Subcutaneous abdominal adipose tissue (tissue), 5 donors: ENCODE results near the gene CUX1.

Source experiments
- H3K27ac ChIP-seq: one replicate; pipeline ENCODE4 v1.7.0; 2013; ENCODE audit warnings: low read depth, mild to moderate bottlenecking, inconsistent platforms, low read length, moderate library complexity
- H3K27me3 ChIP-seq, 5 donors: one replicate each; pipeline ENCODE4 v1.7.0; 2013; ENCODE audit warnings: low read length in 5 of 5, inconsistent platforms in 1 of 5; ENCODE audit not compliant: control insufficient read depth in 5 of 5, insufficient read depth in 4 of 5
- H3K36me3 ChIP-seq, 5 donors: one replicate each; pipeline ENCODE4 v1.7.0; 2013; ENCODE audit warnings: low read length in 5 of 5; ENCODE audit not compliant: control insufficient read depth in 5 of 5, insufficient read depth in 5 of 5
- H3K4me1 ChIP-seq, 5 donors: one replicate each; pipeline ENCODE4 v1.7.0; 2013; ENCODE audit warnings: low read length in 5 of 5, mild to moderate bottlenecking in 3 of 5, moderate library complexity in 1 of 5; ENCODE audit not compliant: control insufficient read depth in 5 of 5, insufficient read depth in 5 of 5
- H3K4me3 ChIP-seq, 5 donors: one replicate each; pipeline ENCODE4 v1.7.0; 2013; ENCODE audit warnings: low read length in 5 of 5, low read depth in 1 of 5
- H3K9ac ChIP-seq, 5 donors: one replicate each; pipeline ENCODE4 v1.7.0; 2013; ENCODE audit warnings: low read length in 5 of 5, mild to moderate bottlenecking in 4 of 5, moderate library complexity in 3 of 5
- H3K9me3 ChIP-seq, 5 donors: one replicate each; pipeline ENCODE4 v1.7.0; 2013; ENCODE audit warnings: low read length in 5 of 5; ENCODE audit not compliant: control insufficient read depth in 5 of 5
- donor health status: healthy.
- donor health status: healthy.
- donor health status: healthy.
- donor health status: healthy.
- donor health status: healthy.

Gene CUX1

DNA sequence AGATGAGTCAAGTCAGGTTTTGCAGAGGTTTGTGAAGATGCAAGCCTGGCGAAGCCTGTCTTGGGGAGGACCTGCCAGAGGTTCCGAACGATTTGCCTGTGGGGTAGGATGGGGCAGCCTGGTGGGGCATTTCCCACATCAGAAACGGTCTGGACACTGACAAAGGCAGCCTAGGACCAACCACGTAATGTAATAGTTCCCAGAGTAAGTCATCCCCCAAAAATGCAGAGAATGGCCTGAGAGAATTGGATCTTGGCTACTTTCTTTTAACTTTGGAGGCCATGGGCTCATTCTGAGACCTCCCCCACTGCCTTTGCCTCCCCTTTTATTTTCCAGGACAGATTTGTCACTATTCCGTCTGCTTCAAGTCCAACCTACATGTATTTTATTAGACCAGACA, 300.3 kb downstream of the CUX1 start:
- Histone ChIP-seq H3K27ac (no peak overlapping the region), H3K9ac (no peak overlapping the region), H3K9me3 (no peaks in the 10 kb centered on the region), H3K4me1 (peaks cover 0 to 4% (median 0%) of the 10 kb centered on the region in 5 donors), H3K27me3 (no peaks in the 10 kb centered on the region), H3K4me3 (no peak overlapping the region), H3K36me3 (peaks cover 4 to 43% (median 22%) of the 10 kb centered on the region in 5 donors)

GRCh38 chr7:102119213-102119651, 301.8 kb downstream of the CUX1 start:
- Histone ChIP-seq H3K27ac (no peak overlapping the region), H3K4me1 (peaks cover 0 to 4% (median 0%) of the 10 kb centered on the region in 5 donors), H3K36me3 (peaks cover 4 to 38% (median 19%) of the 10 kb centered on the region in 5 donors), H3K9ac (no peak overlapping the region), H3K4me3 (no peak overlapping the region), H3K9me3 (no peaks in the 10 kb centered on the region), H3K27me3 (no peaks in the 10 kb centered on the region)

GRCh38 chr7:102119925-102120324, 302.5 kb downstream of the CUX1 start:
- Histone ChIP-seq H3K27ac (no peak overlapping the region), H3K4me3 (no peak overlapping the region), H3K9me3 (no peaks in the 10 kb centered on the region), H3K27me3 (no peaks in the 10 kb centered on the region), H3K9ac (no peak overlapping the region), H3K4me1 (peaks cover 0 to 4% (median 0%) of the 10 kb centered on the region in 5 donors), H3K36me3 (peaks cover 7 to 34% (median 19%) of the 10 kb centered on the region in 5 donors)

GRCh38 chr7:102120666-102121195, 303.3 kb downstream of the CUX1 start:
- H3K4me3 ChIP-seq = no peak overlapping the region
- no peak overlapping the region for H3K27ac ChIP-seq
- H3K9me3 ChIP-seq = no peaks in the 10 kb centered on the region
- no peaks in the 10 kb centered on the region for H3K27me3 ChIP-seq
- peaks cover 0 to 4% (median 0%) of the 10 kb centered on the region in 5 donors for H3K4me1 ChIP-seq
- H3K36me3 ChIP-seq = peaks cover 3 to 29% (median 11%) of the 10 kb centered on the region in 5 donors
- no peak overlapping the region for H3K9ac ChIP-seq

DNA sequence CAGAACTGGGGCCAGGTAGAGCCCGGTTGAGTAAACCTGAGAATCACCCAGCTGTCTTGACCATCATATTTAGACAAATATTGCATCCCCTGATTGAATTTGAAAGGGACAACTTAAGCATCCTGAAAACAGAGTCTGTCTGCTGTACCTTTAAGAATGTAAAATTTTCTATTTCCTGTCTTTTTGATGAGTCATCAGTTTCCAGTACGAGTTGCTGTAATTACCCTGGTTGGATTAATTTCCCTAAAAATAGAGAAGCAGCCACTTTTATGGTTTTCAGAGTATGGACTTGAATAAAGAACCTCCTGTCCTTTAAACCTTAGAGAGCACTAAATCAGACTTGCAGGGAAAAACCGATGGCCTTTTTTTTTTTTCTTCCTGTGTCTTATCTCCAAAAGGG, 304.6 kb downstream of the CUX1 start:
- Histone ChIP-seq H3K9ac (no peak overlapping the region), H3K27ac (no peak overlapping the region)

GRCh38 chr7:102125127-102125596, 307.7 kb downstream of the CUX1 start:
- no peak overlapping the region for H3K4me3 ChIP-seq

More for the DNA sequence above, 304.6 kb downstream of the CUX1 start:
- no peak overlapping the region for H3K4me3 ChIP-seq
- no peaks in the 10 kb centered on the region for H3K9me3 ChIP-seq
- no peaks in the 10 kb centered on the region for H3K27me3 ChIP-seq
- peaks cover 0 to 18% (median 4%) of the 10 kb centered on the region in 5 donors for H3K36me3 ChIP-seq
- peaks cover 0 to 4% (median 0%) of the 10 kb centered on the region in 5 donors for H3K4me1 ChIP-seq

DNA sequence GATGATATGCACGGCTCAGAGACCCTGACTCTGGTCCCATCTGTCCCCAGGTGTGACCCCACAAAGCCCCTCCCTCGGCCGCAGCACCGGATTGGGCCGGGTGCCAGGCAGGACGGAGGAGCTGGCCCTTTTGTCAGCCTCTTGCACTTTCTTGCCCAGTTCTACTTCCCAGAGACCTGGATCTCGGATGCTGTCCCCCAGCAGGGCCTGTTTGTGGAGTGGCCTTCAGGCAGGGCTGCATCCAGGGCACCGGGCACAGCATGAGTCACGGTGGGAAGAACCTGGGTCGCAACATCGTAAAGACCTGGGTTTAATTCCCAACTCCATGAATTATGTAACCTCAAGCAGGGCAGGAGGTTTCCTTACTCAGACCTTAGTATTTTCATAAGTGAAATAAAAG, 310.9 kb downstream of the CUX1 start:
- no peak overlapping the region for H3K4me3 ChIP-seq

More at GRCh38 chr7:102125127-102125596, 307.7 kb downstream of the CUX1 start:
- Histone ChIP-seq H3K27me3 (no peaks in the 10 kb centered on the region), H3K4me1 (peaks cover 0 to 4% (median 0%) of the 10 kb centered on the region in 5 donors), H3K36me3 (peaks cover 0 to 11% (median 2%) of the 10 kb centered on the region in 5 donors), H3K27ac (no peak overlapping the region), H3K9ac (no peak overlapping the region), H3K9me3 (no peaks in the 10 kb centered on the region)

DNA sequence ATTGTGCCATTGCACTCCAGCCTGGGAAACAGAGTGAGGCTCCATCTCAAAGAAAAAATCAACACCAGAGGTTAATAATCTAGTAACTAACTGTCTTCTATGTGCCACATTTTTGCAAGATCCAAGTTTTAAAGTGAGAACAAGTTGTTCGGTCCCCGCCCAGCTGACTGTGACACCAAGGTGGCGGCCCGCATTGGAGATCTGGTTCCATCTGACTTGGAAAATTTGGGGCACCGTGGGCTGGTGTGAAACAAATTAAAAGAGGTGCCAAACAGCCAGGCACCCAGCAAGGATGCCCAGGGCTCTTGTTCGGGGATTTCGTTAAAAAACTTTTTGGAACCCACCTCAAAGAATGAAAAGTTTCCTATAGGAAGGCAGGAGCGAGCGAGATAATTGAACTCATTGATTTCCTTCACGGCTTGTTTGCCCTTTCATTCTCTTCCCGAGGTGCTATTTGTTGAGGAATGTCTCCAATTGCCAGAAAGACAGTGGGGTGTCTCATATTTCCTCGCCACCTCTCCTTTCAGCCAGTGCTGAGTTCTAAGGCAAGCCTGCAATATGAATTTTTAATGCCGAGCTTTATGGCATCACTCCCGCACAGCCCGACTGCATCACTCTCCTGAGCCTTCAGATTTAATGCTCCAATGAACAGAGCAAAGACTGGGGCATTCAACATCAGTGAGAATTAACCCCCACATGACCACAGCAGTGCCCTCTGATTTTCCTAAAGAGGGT, 312.4 kb downstream of the CUX1 start:
- peaks cover 0 to 7% (median 0%) of the 10 kb centered on the region in 5 donors for H3K36me3 ChIP-seq
- H3K27me3 ChIP-seq = no peaks in the 10 kb centered on the region
- no peak overlapping the region for H3K4me3 ChIP-seq
- H3K9me3 ChIP-seq = no peaks in the 10 kb centered on the region
- H3K4me1 ChIP-seq = no peaks in the 10 kb centered on the region
- H3K9ac ChIP-seq = no peak overlapping the region
- H3K27ac ChIP-seq = no peak overlapping the region

More for the DNA sequence above, 310.9 kb downstream of the CUX1 start:
- H3K9ac ChIP-seq = no peak overlapping the region
- no peaks in the 10 kb centered on the region for H3K27me3 ChIP-seq
- H3K27ac ChIP-seq = no peak overlapping the region
- no peaks in the 10 kb centered on the region for H3K4me1 ChIP-seq
- H3K9me3 ChIP-seq = no peaks in the 10 kb centered on the region
- peaks cover 0 to 11% (median 2%) of the 10 kb centered on the region in 5 donors for H3K36me3 ChIP-seq

- no peaks in the 10 kb centered on the region for H3K9me3 ChIP-seq
- H3K4me3 ChIP-seq = no peak overlapping the region
- H3K36me3 ChIP-seq = peaks cover 0 to 3% (median 0%) of the 10 kb centered on the region in 5 donors
- no peak overlapping the region for H3K27ac ChIP-seq
- H3K9ac ChIP-seq = no peak overlapping the region
- H3K4me1 ChIP-seq = no peaks in the 10 kb centered on the region
- no peaks in the 10 kb centered on the region for H3K27me3 ChIP-seq
These were observed 314.9 kb downstream of the CUX1 start for GRCh38 chr7:102132209-102132752.

DNA sequence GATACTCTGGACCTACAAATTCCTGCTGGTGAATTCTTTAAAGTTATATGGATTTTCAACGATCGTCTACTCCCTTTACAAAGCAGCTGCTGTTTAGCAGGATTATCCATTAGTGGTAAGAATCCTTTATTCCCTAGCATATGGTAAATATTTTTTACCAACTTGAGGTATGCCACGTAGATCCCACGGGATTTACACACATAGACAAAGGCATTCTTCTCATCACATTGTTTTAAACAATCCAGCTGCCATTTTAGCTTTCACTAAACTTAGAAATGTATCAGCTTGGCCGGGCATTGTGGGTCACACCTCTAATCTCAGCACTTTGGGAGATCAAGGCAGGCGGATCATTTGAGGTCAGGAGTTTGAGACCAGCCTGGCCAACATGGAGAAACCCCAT, 321.2 kb downstream of the CUX1 start:
- no peak overlapping the region for H3K9ac ChIP-seq
- peaks cover 0 to 3% (median 0%) of the 10 kb centered on the region in 5 donors for H3K4me1 ChIP-seq
- H3K36me3 ChIP-seq = no peaks in the 10 kb centered on the region
- H3K9me3 ChIP-seq = no peaks in the 10 kb centered on the region
- H3K27me3 ChIP-seq = no peaks in the 10 kb centered on the region
- H3K4me3 ChIP-seq = no peak overlapping the region
- H3K27ac ChIP-seq = no peak overlapping the region
